ENCODE data around the gene NUMBL. TPM values are rescaled to one million over a fixed set of nuclear protein-coding genes. Genes with fewer than 3 reads are reported as not detected.

Gene NUMBL
- total and polyA plus RNA-seq, 2 of the 13 experiments (the other 11 are each of a cell fraction or from before 2014, with no cell fraction given): 0.49 to 2.3 TPM

GRCh38 chr19:40662925-40663694 is 27.3 kb downstream of the NUMBL start (continued):
- TF ChIP-seq ZHX2 (IDR thresholded peaks at IDR 0.05; ENCODE audit: low read depth) (no peak), ZHX2 (CRISPR knock-in tag; IDR thresholded peaks at IDR 0.05; ENCODE audit: borderline replicate concordance) (peak; percentile 51; the same call in 1 of the 2 replicates), ZNF639 (CRISPR knock-in tag; conservative IDR thresholded peaks at IDR 0.05) (0 out of 2 replicates have a peak, but pooled peaks have one; percentile 62), GZF1 (CRISPR knock-in tag; IDR thresholded peaks at IDR 0.05) (no peak), SP2 (CRISPR knock-in tag; IDR thresholded peaks at IDR 0.05) (peak; percentile 36), KLF13 (CRISPR knock-in tag; IDR thresholded peaks at IDR 0.05) (no peak), ZNF737 (CRISPR knock-in tag; IDR thresholded peaks at IDR 0.05; ENCODE audit: borderline replicate concordance) (no peak), HNF4A (CRISPR knock-in tag; IDR thresholded peaks at IDR 0.05) (peak; percentile 23; the same call in 1 of the 2 replicates), RBFOX2 (IDR thresholded peaks at IDR 0.05; ENCODE audit: low read depth, low read length) (peak; percentile 52; the same call in 1 of the 2 replicates), ZNF232 (CRISPR knock-in tag; IDR thresholded peaks at IDR 0.05; ENCODE audit: borderline replicate concordance) (peak; percentile 74), NFE2L1 (CRISPR knock-in tag; IDR thresholded peaks at IDR 0.05; ENCODE audit: borderline replicate concordance) (0 out of 2 replicates have a peak, but pooled peaks have one; percentile 28), KAT8 (CRISPR knock-in tag; IDR thresholded peaks at IDR 0.05) (peak; percentile 63), ZNF552 (CRISPR knock-in tag; IDR thresholded peaks at IDR 0.05; ENCODE audit: borderline replicate concordance) (peak; percentile 40; the same call in 1 of the 2 replicates), ATF2 (CRISPR knock-in tag; IDR thresholded peaks at IDR 0.05) (0 out of 2 replicates have a peak, but pooled peaks have one; percentile 63), KDM5A (IDR thresholded peaks at IDR 0.05; ENCODE audit: borderline replicate concordance, low read length) (peak; percentile 27; the same call in 1 of the 2 replicates), ZNF501 (CRISPR knock-in tag; IDR thresholded peaks at IDR 0.05) (peak; percentile 97), ELF4 (CRISPR knock-in tag; IDR thresholded peaks at IDR 0.05; ENCODE audit: borderline replicate concordance) (no peak), POGK (CRISPR knock-in tag; conservative IDR thresholded peaks at IDR 0.05) (peak; percentile 76)

All from HepG2 (cell line).